Suprapubic skin (tissue), 3 donors: Measurements from ENCODE around the gene CHD9NB.

ENCODE experiments used
- POLR2A ChIP-seq, 2 donors: fragments of 450-650 bp; IDR thresholded peaks; one replicate each; pipeline ENCODE4 v1.6.1; 2017; ENCODE audit warnings: antibody characterized with exemption in 2 of 2, mild to moderate bottlenecking in 2 of 2, moderate library complexity in 2 of 2
- TF ChIP-seq, protein P1 (sequence below), 2 donors: fragments of 200-600 bp in 1 of 2; fragments of 450-650 bp in 1 of 2; sonication (generic) in 1 of 2; IDR thresholded peaks; one replicate each; pipeline ENCODE4 v1.5.1; 2016 to 2019; ENCODE audit warnings: antibody characterized with exemption in 2 of 2, mild to moderate bottlenecking in 1 of 2, moderate library complexity in 1 of 2

DNA sequence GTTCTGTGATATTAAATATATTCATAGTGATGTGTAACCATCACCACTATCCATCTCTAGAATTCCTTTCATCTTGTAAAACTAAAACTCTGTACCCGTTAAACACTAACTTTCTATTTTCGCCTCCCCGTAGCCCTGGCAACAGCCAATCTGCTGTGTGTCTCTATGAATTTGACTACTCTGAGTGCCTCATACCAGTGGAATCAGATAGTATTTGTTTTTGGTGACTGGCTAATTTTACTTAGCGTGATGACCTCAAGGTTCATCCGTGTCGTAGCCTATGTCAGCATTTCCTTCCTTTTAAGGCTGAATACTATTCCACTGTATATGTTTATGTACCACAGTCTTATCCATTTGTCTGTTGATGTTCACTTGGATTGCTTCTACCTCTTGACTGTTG, 20.3 kb upstream of the CHD9NB start:
- TF ChIP-seq, protein P1, sequence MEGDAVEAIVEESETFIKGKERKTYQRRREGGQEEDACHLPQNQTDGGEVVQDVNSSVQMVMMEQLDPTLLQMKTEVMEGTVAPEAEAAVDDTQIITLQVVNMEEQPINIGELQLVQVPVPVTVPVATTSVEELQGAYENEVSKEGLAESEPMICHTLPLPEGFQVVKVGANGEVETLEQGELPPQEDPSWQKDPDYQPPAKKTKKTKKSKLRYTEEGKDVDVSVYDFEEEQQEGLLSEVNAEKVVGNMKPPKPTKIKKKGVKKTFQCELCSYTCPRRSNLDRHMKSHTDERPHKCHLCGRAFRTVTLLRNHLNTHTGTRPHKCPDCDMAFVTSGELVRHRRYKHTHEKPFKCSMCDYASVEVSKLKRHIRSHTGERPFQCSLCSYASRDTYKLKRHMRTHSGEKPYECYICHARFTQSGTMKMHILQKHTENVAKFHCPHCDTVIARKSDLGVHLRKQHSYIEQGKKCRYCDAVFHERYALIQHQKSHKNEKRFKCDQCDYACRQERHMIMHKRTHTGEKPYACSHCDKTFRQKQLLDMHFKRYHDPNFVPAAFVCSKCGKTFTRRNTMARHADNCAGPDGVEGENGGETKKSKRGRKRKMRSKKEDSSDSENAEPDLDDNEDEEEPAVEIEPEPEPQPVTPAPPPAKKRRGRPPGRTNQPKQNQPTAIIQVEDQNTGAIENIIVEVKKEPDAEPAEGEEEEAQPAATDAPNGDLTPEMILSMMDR (IDR thresholded peaks at IDR 0.05) = no peak
- no peak for TF ChIP-seq POLR2A (IDR thresholded peaks at IDR 0.05)
